GM18526 (cell line): Measurements from ENCODE around the gene ASRGL1.

Experiments used
- POLR2A ChIP-seq: IDR thresholded peaks from 3 replicates; pipeline ENCODE4 v1.6.1; 2011; ENCODE audit not compliant: insufficient read length; ENCODE audit errors: extremely low read depth

The ASRGL1 gene

DNA sequence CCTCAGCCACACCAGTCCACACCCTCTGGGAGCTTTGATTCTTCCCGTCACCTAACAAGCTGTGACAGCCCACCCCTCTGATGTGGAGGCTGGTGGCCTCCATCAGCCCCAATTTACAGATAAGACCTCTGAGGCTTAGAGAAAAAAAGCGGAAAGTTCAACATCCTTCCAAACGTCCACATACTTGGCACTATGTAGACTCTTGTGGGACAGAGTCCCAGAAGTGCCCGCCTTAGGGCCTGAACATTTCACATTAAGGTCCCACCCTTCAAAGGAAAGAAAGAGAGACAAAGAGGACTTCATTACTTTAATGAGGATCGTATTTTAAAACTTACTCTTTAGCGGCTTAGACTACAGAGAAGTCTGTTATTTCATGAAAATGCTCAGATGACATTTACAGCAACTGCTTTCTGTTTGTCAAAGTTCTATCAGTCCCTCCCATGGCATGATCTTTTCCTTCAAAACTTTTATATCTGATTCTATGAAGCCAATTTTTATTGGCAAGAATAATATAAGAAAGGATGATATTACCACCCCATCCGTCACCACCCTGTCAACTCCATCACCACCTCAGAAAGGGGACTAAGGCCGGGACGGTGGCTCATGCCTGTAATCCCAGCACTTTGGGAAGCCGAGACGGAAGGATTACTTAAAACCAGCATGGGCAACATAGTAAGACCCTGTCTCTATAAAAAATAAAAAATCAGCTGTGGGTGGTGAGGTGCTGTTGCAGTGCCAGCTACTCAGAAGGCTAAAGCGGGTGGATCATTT, 65.9 kb downstream of the ASRGL1 start:
- no peak for TF ChIP-seq POLR2A

DNA sequence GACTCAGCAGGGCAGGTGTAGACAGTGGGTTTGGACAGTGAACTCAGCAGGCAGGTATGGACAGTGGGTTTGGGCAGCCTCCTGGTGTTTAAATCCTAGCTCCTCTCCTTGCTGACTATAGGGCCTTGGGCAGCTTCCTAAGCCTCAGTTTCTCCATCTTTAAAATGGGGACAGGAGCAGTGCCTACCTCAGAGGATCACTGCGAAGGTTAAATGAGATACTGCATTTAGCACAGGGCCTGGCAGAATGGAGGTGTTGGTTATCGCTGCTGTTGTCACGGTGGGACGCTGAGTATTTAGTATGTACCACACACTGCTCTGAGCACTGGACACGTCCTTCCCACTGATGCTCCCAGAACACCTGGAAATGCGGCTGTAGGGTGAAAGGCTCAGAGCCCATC, 67.2 kb downstream of the ASRGL1 start:
- TF ChIP-seq POLR2A, result no peak

DNA sequence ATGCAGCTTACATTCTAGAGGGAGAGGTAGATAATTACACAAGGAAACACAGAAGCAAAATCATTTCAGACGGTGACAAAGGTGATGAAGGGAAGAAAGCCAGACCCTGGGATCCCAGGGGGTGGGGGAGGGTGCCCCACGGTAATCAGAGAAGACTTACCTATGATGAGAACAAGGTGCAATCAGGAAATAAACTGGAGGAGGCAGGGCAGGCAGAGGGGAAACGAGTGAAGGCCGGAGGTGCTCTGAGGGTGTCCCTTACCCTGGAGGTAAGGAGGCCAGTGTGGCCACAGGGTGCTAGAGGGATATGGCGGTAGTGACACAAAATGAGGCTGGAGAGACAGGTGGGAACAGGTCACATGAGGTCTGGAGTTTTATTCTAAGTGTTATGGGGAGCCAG, 67.7 kb downstream of the ASRGL1 start:
- TF ChIP-seq POLR2A, result no peak

DNA sequence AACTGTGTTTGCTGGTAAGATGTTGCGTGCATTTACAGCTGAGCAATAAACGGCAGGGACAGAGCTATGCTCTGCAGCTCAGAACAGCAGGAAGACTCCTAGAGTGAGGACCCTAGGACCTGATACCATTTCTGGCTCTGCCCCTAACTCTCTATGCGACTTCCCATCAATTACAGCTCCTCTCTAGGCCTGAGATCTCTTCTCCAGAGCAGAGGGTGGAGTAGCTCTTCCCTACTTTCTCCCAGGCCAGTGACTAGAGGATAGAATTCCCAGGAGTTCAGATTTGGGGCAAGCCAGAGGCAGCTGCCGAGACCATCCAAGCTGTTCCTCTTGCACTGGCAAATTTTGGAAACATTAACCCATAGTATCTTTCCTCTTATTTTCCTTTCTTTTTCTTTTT, 68.8 kb downstream of the ASRGL1 start:
- no peak for TF ChIP-seq POLR2A

DNA sequence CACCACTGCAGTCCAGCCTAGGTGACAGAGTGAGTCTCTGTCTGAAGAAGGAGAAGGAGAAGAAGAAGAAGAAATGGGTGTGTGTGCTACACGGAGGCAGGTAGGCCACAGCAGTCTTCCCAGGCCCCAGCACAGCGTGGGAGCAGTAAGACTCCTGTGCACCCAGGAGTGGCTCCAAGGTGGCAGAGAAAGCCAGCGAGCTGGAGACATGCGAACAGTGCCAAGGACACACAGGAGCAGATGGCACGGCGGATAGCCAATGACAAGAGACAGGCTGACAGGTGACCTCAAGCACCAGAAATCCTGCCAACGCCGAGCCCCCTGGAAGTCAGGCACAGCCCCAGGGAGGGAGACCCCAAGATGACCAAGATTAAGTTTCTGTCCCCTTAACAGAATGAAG, 72.6 kb downstream of the ASRGL1 start:
- no peak for TF ChIP-seq POLR2A

DNA sequence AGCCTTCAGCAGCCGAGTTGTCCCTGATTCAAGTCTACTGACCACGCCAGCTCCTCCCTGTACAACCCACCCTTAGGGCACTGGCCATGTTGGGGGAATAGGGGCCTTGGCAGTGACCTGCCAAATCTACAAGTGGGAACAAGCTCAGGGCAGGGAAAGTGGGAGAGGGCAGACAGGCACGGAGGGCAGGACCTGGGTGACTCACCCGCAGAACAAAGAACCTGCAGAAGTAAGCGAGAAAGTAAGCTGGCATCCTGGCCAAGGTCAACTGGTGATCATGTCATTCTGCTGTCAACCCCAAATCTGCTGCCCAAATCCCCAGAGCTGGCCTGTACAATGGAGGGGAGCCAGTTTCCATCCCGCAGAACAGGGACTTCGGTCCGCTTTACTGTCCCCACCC, 73.7 kb downstream of the ASRGL1 start:
- TF ChIP-seq POLR2A, result no peak

DNA sequence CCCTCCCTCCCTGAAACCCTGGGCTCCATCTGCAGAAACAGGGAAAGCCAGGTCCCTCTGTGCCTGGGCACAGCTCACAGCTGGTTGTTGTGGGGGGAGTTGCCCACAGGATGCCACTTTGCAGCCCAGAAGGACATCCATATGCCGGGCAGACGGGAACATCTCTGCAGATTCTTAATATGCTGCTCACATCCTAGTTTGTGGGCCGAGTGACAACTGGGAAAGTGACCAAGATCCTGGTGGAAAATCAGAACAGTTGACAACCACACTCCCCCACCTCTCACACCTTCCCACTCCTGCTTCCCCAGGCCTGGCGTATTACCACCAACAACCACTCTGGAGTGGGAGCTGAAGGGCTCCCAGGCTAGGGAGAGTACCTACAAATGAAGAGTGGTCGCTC, 74.3 kb downstream of the ASRGL1 start:
- TF ChIP-seq POLR2A, result no peak

DNA sequence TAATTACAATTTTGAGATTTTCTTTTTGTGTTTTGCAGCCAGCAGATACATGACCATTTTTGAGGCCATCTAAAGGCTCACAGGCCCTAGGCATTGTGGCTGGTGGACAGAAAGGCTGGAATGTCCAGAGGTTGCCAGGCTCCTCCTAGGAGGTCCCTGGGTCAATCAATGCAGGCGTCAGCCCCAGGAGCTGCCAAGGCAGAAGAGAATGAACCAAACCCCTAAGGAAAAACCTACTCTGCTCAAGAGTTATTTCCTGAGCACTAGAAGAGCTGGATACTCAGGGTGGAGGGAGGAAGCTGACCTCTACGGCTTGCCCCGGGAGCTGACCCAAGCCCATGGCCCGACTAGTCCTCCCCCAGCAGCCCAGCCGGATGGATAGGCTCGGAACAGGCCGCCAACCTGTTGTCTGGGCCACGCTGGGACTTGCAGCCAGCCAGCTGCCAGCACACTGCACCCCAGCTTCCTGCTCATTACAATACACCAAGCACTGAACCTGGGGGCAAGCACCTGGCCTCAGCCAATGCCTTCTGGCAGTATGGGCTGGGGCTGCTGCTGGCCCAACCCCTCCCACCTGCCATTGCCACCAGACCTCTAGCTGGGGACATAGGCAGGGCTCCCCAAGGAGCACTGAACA, 75.9 kb downstream of the ASRGL1 start:
- no peak for TF ChIP-seq POLR2A

DNA sequence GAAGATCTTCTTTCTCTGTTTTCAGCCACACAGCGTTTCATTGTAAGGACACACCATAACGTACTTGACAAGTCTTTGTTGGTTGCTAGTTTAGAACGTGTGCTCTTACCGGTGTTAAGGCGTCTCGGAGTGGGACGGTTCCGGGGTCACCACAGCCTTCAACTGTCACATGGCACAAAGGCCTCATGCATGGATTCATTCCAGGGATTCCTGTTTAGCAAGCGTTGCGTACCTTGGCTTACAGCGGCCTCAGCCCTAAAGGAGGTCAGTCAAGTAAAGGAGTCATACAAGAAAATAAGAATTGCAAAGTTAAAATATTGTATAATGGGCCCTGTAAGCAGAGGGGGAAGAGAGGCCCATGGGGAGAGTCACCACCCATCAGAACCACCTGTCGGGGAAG, 79.3 kb downstream of the ASRGL1 start:
- TF ChIP-seq POLR2A, result no peak

DNA sequence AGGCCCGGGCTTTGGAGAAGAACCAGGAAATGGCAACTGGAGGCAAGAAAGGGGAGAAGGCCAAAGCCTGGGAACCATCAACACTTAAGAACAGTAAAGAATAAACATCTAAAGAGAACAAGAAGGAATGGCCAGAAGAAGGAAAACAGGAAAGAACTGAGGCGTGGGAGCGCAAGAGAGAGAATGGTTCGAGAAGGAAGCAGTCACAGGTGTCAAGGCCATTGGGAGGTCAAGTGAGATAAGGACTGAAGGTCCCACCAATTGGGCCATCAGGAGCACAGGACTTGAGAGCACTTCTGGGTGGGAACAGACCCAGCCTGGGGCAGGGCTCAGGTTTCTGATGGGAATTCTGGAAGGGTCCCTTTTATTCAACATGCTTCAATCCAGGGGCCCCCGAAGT, 80.9 kb downstream of the ASRGL1 start:
- TF ChIP-seq POLR2A, result no peak

DNA sequence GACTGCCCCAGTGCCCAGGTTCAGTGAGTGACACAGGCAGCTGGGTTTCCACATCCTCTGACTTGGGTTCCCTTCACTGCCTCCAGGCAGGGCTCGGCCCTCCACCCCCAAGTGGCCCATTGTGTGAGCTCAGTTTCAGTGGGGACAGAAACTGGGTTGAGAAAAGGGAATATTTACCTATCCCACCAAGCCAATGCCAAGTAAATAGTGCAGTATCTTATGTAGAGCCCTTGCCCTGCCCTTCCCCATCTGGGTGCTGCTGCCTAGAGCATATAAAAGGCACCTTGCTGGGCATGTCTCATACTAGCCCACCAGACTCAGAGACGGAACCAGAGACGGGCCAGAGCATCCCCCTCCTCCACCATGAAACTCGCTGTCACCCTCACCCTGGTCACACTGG, 81.5 kb downstream of the ASRGL1 start, which contains the start of gene SCGB1A1:
TSS of gene SCGB1A1 (plus strand) at position 301 of the 400 bp plus-strand sequence. CDS start at position 364, 63 bp downstream.
- TF ChIP-seq POLR2A, result no peak

DNA sequence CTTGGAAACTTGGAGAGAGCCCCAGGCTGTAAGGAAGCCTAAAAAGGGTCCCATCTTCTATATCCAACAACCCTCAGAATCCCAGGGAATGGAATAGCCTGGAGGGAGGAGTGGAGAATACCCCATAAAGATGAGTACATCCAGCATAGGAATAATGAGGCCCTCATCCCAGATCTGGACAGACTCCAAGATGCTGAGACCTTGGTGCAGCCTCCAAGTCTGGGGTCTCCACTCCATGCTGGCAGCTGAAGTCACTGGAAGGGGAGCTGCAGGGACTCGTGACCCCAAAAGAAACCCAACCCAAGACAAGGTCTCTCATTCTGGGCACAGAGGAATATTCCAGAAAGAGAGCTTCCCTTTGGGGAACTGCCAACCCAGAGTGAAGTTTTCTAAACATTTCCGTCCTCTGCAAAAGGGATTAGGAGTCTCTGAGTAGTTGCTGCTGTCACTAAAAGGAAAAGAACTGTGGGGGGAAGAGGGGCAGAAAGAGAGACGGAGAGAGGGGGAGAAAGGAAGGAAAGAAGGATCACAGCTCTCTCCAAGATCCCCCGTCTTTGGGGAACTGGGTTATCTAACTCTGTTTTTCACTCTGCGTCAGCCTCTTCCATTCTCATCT, 82.2 kb downstream of the ASRGL1 start:
- no peak for TF ChIP-seq POLR2A

DNA sequence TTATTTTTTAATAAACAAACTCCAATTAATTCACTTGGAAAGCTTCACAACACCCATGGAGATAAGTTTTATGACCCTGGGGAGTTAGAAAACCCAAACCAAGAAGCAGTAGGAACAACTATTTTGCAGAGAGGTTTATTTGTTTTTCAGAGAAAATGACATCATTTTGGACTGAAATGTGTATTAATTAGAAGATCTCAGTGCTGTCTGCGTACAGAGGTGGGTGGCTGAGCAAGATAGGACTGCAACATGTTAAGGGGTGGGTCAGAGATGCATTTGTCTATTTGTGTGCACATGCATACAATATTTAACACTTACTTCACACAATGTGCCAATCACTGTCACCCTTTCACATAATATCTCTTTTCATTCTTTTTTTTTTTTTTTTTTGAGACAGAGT, 82.7 kb downstream of the ASRGL1 start:
- no peak for TF ChIP-seq POLR2A

DNA sequence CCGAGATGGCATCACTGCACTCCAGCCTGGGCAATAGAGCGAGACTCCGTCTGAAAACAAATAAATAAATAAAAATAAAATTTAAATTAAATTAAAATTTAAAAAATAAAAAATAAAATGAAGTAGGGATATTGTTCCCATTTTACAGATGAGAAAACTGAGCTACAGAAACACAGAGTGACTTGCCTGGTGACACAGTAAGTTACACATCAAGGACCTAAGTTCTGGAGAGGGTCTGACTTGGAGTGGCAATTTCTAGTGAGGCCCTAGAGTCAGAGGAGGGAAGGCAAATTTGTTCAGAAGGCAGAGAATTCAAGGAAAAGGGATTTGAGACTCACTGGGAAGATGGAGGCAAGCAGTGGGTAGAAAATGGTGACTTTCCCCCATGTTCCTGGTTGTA, 83.6 kb downstream of the ASRGL1 start:
- no peak for TF ChIP-seq POLR2A

DNA sequence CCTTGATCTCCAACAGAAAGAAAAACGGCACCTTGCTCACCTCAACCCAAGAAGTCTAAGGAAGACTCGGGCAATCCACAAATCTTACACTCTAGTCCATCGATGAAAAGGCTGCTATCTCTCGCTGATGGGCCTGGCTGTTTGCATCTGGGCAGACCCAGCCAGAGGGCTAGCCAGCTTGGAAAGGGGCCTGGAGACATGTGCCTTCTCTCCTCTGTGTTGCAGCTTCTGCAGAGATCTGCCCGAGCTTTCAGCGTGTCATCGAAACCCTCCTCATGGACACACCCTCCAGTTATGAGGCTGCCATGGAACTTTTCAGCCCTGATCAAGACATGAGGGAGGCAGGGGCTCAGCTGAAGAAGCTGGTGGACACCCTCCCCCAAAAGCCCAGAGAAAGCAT, 84.7 kb downstream of the ASRGL1 start:
- no peak for TF ChIP-seq POLR2A

DNA sequence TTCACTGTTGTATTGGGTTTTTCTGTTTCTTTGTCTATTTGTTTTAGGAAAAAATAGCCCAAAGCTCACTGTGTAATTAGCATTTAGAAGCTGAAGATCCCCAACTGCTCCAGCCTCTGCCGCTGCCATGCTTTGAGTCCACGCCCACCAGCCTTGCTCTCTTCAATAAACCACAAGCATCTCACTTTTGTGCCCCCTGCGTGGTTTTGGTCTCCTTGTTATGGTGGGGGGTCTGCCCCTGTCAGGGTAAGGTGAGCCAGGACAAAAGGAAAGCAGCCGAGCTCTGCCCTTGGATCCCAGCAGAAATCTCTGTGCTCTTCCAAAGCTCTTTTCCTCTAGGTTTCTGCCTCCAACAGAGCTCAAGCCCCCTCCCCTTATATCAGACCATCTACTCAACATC, 85.8 kb downstream of the ASRGL1 start:
- no peak for TF ChIP-seq POLR2A
